ENCODE measurements around the gene ELOB.
A peak's percentile ranks its signal among the peaks of the same experiment; 100 is the strongest.
"Not testable (repeated sequence)": the region's sequence is repeated elsewhere in the genome, so short reads cannot be mapped to it uniquely, and the experiment has no call there.

ELOB gene

DNA sequence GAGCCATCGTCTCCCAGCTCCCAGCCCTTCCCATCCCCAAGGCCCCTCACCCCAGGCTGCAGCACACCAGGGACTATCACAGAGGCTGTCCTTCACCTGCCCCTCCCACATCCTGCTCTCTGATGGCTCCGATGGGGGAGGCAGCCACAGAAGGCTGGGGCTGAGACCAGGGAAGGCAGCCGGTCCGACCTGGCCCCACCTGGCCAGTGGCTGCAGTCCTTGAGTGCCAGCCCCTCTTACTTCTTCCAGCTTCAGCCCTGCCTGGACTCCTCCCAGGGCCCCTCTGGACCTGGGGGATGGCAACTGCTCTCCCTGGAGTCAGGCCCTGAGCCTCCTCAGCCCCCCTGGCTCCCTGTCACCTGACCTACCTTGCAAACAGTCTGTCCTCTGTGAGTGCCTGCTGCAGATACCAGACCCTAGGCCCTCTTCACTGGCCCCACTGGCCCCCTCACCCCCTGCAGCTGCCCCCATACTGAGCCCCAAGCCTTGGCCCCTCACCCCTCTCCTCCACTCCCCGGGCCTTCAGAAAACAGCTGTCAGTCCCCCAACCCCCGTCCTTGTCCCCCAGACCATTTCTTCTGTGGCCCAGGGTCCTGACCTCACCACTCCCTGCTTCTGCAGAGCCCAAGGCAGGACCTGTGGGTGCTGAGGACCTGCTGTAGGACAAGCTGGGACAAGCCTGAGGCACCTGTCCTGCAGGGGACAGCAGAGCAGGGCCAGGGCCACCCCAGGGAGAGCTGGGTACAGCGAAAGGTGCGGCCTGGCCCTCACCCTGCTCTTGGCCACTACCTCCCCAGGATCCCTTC lies 37.3 kb downstream of the ELOB start:
- no peak for FAIRE-seq
- DNase-seq (ENCODE audit: insufficient read length) = no peak
- no peak for TF ChIP-seq POLR2A (IDR thresholded peaks at IDR 0.05; ENCODE audit: low read depth, low read length)

DNA sequence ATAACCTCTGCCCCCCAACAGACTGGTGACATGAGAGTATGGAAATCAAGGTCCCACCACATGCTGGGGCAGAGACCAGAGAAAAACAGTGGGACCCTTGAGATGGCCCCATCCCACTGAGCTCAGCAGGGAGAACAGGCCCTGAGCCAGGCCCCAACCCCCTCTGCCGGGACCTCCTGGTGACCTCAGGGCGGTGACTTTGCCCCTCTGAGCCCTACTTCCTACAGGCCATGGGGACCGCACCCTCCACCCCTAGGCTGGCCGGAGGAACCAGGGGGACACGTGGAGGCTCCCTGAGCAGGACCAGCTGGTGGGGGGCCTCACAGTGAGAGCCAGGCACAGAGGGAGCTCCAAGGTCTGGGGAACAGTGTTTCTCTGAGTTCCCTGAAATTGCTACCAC lies 38.5 kb downstream of the ELOB start:
- no peak for FAIRE-seq

DNA sequence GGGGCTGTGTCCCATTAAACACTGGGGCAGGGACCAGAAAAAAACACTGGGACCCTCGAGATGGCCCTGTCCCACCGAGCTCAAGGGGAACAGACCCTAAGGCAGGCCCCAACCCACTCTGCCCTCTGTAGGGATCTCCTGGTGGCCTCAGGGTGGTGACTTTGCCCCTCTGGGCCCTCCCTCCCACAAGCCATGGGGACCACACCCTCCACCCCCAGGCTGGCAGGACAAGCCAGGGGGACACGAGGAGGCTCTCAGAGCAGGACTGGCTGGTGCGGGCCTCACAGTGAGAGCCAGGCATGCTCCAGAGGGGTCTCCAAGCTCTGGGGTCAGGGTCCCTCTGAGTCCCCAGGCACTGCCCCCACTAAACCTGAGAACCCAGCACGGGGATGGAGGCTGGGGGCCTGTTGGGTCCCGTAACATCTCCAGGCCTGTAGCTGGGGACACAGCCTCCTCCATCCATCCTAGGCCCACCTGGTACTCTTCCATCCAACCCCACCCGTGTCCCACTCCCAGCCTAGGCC lies 39.1 kb downstream of the ELOB start:
- TF ChIP-seq TAF1 (IDR thresholded peaks at IDR 0.05; ENCODE audit: borderline replicate concordance, low read depth, low read length) (no peak), POLR2A (IDR thresholded peaks at IDR 0.05; ENCODE audit: low read depth, low read length) (no peak), POLR2AphosphoS5 (IDR thresholded peaks at IDR 0.05; ENCODE audit: low read depth, low read length) (no peak)
- peak; percentile 21 for FAIRE-seq

More for the DNA sequence above, 38.5 kb downstream of the ELOB start:
- no peak for TF ChIP-seq TAF1 (IDR thresholded peaks at IDR 0.05; ENCODE audit: borderline replicate concordance, low read depth, low read length)
- no peak for TF ChIP-seq POLR2AphosphoS5 (IDR thresholded peaks at IDR 0.05; ENCODE audit: low read depth, low read length)
- no peak for TF ChIP-seq POLR2A (IDR thresholded peaks at IDR 0.05; ENCODE audit: low read depth, low read length)
- no peak for DNase-seq (ENCODE audit: insufficient read length)

DNA sequence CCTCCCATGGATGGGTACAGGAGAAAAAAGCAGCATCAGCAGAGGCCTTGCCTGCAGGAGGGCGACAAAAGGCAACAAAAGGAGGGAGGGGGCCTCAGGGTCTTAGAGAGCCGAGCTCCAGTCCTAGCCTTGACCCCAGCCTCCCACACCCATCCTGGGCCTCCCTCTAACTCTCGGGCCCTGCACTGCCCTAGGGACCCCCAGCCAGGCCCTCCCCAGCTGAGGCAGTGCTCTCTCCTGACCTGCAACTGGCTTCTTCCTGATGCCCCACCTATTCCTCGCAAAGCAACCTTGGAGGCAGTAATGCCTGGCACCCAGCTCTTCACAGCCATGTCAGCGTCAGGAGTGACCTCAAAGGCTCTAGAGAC lies 39.9 kb downstream of the ELOB start:
- TF ChIP-seq POLR2A (IDR thresholded peaks at IDR 0.05; ENCODE audit: low read depth, low read length) = no peak
- TF ChIP-seq POLR2AphosphoS5 (IDR thresholded peaks at IDR 0.05; ENCODE audit: low read depth, low read length) = no peak
- no peak for TF ChIP-seq TAF1 (IDR thresholded peaks at IDR 0.05; ENCODE audit: borderline replicate concordance, low read depth, low read length)
- FAIRE-seq (no peak), DNase-seq (ENCODE audit: insufficient read length) (no peak)

More for the DNA sequence above, 39.1 kb downstream of the ELOB start:
- no peak for DNase-seq (ENCODE audit: insufficient read length)

DNA sequence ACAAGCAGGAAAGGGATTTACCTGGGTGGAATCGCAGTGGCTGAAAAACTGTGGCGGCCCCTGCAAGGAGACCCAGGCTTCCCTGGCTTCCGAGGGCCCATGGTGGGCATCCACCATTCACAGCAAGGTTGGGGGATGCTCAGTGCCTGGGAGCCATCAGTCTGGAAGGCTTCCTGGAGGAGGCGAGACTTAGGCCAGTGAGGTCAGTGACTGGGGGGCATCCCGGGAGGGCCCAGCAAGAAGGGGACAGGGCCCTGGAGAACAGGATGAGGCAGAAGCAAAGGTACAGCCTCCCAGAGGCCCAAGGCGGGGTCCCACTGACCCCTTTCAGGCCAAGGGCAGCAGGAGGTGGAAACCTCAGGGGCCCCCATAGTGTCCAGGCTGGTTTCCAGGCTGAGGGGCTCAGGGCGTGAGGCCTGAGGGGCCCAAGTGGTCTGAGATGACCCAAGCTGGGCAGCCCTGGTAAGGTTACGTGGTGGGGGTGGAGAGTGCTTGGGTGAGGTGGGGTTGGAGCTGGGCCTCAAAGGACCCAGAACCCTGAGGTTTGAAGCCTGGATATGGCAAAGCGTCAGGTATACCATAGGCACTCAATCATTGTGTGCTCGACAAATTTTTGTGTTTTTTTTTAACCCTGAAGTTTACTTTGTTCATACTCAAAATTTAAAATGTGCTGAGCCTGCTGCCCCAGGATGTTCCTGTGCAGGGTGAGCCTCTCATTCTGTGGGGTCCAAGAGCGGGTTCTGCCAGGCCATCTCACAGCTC lies 40.4 kb downstream of the ELOB start:
- DNase-seq (ENCODE audit: insufficient read length) (no peak), FAIRE-seq (no peak)
- no peak for TF ChIP-seq TAF1 (IDR thresholded peaks at IDR 0.05; ENCODE audit: borderline replicate concordance, low read depth, low read length)
- no peak for TF ChIP-seq POLR2AphosphoS5 (IDR thresholded peaks at IDR 0.05; ENCODE audit: low read depth, low read length)
- TF ChIP-seq POLR2A (IDR thresholded peaks at IDR 0.05; ENCODE audit: low read depth, low read length) = no peak

DNA sequence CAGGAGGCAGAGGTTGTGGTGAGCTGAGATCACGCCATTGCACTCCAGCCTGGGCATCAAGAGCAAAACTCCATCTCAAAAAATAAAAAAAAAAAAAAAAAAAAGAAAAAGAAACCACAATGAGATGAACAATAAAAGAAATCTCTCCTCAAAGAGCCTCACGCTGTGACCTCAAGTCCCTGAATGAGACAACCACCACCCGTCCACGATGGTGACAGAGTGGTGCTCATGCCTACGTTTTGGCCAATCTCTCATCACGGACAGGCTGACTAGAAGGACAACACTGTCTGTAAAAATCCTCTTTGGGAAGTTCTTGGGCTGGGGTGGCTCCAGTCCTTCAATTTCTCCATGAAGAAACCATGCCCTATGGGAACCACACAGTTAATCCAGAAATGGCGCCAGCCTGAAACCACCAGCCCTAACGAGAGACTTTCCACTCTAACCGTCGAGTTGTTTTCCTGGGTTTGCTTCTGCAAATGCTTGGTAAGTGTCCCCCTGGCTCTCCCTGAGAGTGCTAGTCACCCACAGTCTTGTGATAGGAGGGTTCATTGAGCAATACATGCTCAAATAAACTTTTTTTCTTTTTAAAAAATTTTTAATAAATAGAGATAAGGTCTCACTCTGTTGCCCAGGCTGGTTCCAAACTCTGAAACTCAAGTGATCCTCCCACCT lies 42.1 kb downstream of the ELOB start:
- FAIRE-seq = no peak
- TF ChIP-seq POLR2AphosphoS5 (IDR thresholded peaks at IDR 0.05; ENCODE audit: low read depth, low read length) (no peak), TAF1 (IDR thresholded peaks at IDR 0.05; ENCODE audit: borderline replicate concordance, low read depth, low read length) (no peak), POLR2A (IDR thresholded peaks at IDR 0.05; ENCODE audit: low read depth, low read length) (no peak)
- DNase-seq (ENCODE audit: insufficient read length) = no peak

DNA sequence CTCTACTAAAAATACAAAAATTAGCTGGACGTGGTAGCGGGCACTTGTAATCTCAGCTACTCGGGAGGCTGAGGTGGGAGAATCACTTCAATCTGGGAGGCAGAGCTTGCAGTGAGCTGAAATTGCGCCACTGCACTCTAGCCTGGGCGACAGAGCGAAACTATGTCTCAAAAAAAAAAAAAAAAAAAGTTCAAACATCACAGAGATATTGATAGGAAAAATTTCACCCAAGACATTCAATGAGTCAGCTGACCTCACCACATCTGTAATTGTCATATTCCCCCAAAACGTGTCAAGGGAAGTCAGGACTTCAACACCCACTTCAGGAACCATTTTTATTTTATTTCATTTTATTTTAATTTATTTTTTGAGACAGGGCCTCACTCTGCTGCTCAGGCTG lies 49.0 kb downstream of the ELOB start:
- no peak for FAIRE-seq

DNA sequence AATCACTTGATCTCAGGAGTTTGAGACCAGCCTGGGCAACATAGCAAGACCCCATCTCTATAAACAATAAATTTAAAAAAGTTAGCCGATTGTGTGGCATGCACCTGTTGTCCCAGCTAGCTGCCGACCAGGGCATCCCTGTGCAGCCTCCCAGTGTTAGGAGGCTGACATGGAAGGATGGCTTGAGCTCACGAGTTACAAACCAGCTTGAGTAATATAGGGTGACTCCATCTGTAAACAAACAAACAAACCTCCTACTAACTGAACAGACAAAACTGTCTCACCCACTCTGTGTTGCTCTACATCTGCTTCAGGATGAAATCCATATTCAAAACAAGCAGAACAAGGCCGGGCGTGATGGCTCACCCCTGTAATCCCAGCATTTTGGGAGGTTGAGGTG lies 50.2 kb downstream of the ELOB start:
- FAIRE-seq = no peak

More for the DNA sequence above, 49.0 kb downstream of the ELOB start:
- DNase-seq (ENCODE audit: insufficient read length) = no peak
- TF ChIP-seq POLR2AphosphoS5 (IDR thresholded peaks at IDR 0.05; ENCODE audit: low read depth, low read length) = no peak
- no peak for TF ChIP-seq TAF1 (IDR thresholded peaks at IDR 0.05; ENCODE audit: borderline replicate concordance, low read depth, low read length)
- TF ChIP-seq POLR2A (IDR thresholded peaks at IDR 0.05; ENCODE audit: low read depth, low read length) = no peak

DNA sequence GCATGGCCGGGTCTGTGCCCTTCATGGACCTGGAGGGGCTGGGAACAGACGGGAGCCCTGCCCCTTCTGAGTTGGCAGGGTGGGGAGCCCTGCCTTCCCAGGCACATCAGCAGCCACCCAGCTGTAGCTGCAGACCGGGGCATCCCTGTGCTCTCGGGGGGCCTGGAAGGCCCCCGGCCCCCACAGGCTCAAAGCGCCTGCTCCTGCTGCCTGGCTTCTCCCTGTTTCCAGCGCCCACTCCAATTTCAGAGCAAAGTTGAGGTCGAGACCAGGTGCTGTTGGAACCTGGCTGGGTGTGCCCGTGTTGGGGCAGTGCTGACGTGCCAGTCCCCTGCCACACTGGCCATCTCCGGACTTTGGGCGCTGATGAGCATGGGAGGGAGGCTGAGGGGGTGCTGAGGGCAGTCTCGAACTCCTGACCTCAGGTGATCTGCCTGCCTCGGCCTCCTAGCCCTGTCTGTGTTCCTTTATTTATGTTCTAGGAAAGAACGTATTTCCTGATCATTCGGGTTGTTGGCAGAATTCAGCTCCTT lies 52.2 kb downstream of the ELOB start:
- no peak for TF ChIP-seq POLR2A (IDR thresholded peaks at IDR 0.05; ENCODE audit: low read depth, low read length)
- no peak for TF ChIP-seq TAF1 (IDR thresholded peaks at IDR 0.05; ENCODE audit: borderline replicate concordance, low read depth, low read length)
- DNase-seq (ENCODE audit: insufficient read length) (no peak), FAIRE-seq (no peak)

More for the DNA sequence above, 50.2 kb downstream of the ELOB start:
- TF ChIP-seq POLR2AphosphoS5 (IDR thresholded peaks at IDR 0.05; ENCODE audit: low read depth, low read length) (no peak), POLR2A (IDR thresholded peaks at IDR 0.05; ENCODE audit: low read depth, low read length) (no peak), TAF1 (IDR thresholded peaks at IDR 0.05; ENCODE audit: borderline replicate concordance, low read depth, low read length) (no peak)
- no peak for DNase-seq (ENCODE audit: insufficient read length)

DNA sequence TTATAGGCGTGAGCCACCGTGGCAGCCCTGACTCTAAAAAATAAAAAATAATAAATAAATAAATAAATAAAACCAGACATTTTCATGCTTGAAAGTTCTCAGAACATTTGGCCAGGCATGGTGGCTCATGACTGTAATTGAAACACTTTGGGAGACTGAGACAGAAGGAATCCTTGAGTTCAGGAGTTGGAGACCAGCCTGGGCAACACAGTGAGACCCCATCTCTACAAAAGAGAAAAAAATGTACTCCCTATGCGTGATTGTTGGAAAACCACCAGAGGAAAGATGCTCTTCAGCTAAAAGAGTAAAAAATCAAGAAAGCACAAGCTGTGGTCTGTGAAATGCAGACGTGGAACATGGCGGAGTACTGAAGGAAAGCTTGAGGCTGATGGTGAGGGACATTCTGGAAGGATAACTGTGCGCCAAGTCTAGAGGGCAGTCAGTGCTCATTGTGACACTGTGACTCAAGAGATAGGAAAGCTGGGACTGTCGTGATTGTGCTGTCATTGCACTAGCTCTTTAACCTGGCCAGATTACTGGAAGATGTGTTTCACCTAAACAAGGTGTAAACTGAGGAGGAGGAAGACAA lies 52.9 kb downstream of the ELOB start:
- no peak for TF ChIP-seq TAF1 (IDR thresholded peaks at IDR 0.05; ENCODE audit: borderline replicate concordance, low read depth, low read length)
- TF ChIP-seq POLR2AphosphoS5 (IDR thresholded peaks at IDR 0.05; ENCODE audit: low read depth, low read length) = no peak
- TF ChIP-seq POLR2A (IDR thresholded peaks at IDR 0.05; ENCODE audit: low read depth, low read length) = no peak

DNA sequence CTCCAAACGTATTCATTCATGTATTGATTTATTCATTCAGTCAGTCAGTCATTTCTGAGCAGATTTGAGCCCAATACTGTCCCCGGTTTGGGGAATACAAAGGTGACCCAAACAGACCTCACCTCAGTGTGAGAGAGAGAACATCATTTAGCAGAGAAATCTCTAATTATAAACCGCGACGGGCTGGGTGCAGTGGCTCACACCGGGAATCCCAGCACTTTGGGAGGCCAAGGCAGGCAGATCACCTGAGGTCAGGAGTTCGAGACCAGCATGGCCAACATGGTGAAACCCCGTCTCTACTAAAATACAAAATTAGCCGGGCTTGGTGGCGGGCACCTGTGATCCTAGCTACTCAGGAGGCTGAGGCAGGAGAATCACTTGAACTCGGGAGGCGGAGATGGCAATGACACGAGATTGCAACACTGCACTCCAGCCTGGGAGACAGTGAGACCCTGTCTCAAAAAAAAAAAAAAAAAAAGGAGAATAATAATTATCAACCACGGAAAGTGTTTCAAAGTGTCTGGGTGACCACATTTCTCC lies 55.4 kb downstream of the ELOB start:
- not testable (repeated sequence) for DNase-seq (ENCODE audit: insufficient read length); FAIRE-seq

More for the DNA sequence above, 52.9 kb downstream of the ELOB start:
- DNase-seq (ENCODE audit: insufficient read length) (no peak), FAIRE-seq (no peak)
